EL (cell line): ENCODE results near the gene FMNL2.

ENCODE experiments used
- DNase-seq: peaks from one replicate; pipeline ENCODE4 v3.0.0-alpha.2; 2016

The FMNL2 gene

GRCh38 chr2:152623775-152624174 lies 288.8 kb downstream of the FMNL2 start:
- DNase-seq, result no peak

- no peak for DNase-seq
Observed at GRCh38 chr2:152624805-152625204, 289.8 kb downstream of the FMNL2 start.

- DNase-seq, result no peak
Observed at GRCh38 chr2:152626911-152627339, 292.0 kb downstream of the FMNL2 start.

DNA sequence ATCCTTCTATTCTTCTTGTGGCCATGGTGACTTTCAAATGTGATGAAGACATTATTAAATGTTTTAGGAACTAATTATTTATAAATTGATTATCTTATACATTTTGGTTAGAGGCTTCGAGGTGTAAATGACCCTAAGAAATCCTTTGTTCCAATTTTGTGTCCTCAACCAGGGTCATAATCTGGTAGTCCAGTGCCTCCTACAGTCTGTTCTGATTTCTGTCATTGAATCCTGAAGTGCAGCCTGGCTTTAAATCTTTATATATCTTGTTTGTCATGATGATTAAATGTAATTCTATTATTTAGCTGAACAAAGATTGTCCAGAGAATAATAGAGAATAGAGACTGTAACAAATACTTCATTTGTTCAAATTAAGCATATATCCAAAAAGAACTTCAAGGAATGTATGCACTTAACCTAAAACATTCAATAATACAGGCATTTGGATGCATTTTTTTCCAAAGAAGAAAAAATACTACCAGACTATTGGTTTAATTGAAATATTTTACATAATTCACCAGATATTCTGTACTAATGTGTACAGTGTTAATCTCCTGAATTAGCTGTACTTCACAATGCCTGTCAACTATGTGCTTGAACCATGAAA lies 292.5 kb downstream of the FMNL2 start:
- DNase-seq, result peak; percentile 35

GRCh38 chr2:152629202-152629601 lies 294.2 kb downstream of the FMNL2 start:
- no peak for DNase-seq

DNA sequence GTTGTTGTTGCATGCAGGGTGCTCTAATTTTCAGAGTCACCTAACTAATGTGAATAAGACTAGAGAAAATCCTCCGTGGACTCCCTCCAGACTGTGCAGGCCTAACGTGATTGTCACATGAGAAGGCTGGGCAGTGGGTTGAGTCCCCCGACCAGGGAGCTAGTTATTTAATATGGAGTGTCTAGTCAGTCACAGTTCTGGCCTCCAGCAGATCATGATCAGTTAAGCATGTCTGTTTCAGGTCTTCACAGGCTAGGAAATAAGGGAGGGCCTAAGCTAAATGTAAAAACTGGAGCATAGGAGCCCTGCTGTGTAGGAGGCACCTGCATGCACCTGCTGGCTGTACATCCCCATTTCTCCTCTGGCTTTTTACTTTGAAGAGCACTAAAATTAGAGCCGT lies 295.5 kb downstream of the FMNL2 start:
- no peak for DNase-seq

DNA sequence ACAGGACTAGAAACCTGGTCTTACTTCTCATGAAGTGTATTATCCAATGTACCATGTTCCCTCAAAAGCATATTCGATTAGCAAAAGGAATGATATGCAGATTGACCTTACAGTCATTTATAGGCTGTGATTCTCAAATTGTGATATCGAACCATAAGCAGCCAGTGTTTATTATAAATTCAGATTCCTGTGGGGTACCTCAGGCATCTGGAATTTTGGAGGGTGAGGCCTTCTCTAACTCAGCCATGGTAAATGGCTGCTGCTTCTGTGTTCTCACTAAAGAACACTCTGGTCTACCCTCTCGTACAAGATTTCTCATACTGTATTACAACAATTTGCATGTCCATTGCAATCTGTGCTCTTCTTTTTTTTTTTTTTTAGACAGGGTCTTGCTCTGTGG lies 297.8 kb downstream of the FMNL2 start:
- no peak for DNase-seq

DNA sequence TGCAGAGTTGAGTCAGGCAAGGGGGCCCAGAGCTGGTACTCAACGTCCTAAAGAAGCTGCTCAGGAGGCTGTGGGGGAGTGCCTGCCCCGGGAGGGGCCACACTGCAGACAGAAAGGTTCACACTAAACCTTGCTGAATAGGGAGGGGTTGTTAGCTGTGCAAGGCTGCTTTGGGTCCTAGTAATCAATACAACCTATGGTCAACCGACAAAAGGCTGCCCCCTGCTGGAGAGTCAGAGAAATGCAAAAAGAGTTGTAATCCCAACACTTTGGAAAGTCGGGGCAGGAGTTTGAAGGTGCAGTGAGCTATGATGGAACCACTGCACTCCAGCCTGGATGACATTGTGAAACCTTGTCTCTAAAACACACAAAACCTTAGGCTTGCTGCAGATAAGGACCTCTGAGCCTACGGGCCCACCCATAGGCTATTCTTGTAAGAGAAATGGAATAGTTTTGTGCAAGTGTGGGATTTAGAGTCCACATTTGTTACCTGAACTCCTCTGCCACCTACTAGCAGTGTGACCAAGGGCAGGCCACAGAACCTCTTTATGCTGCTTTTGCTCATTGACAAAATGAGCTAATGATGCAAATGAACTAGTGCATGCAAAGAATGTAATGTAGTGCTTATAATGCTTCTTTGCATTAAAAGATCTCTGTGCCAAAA lies 300.8 kb downstream of the FMNL2 start:
- DNase-seq, result peak; percentile 54

DNA sequence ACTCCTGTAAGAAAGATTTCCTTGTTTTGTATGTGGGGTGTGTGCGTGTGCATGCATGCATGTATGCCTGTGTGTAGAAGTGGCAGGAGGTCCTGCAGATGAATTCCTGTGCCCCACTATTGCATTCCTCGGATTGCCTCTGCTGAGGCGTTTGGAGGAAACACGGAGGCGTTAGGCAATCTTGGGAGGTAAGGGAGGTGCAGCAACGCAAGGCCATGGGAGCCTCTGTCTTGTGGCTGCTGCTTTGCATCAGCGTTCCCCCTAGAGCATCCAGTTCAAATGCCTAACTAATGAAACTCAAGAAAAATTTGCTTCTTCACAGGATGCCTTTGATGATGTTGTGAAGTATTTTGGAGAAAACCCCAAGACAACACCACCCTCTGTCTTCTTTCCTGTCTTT lies 302.3 kb downstream of the FMNL2 start:
- DNase-seq, result no peak

- DNase-seq, result no peak
Observed at GRCh38 chr2:152638056-152638455, 303.1 kb downstream of the FMNL2 start.

- no peak for DNase-seq
Observed at GRCh38 chr2:152638590-152638989, 303.6 kb downstream of the FMNL2 start.

DNA sequence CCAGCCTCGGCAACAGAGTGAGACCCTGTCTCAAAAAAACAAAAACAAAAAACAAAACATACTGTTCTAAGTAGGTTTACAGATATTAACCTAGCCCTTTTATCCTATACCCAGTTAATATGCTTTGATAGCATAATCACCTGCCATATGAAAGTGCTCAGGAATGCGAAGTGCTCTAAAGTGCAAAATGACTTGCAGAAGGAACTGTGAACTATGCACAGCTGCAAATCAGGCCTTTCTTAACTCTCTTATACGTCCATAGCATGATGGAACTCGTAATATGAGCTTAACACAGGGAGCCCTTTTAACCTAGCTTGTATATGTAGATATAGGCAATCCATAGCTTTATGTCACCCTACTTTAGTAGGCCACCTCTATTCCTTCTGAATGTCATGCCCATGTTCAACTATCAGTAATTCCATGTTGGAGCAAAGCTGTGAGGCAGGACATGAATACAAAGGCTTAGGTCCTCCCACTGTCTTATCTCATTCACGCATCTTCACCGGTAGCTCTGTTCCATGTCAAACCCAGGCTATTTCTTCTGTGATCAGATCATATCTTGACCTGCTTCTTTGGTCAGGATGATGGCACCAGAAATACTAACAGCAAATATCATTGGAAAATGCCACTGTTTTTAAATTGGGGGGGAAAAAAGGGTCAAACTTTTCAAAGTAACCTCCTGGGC lies 309.4 kb downstream of the FMNL2 start:
- DNase-seq, result no peak

- no peak for DNase-seq
Observed at GRCh38 chr2:152646264-152646663, 311.3 kb downstream of the FMNL2 start.

- peak; percentile 94 for DNase-seq
Observed at GRCh38 chr2:152646775-152647174, 311.8 kb downstream of the FMNL2 start.

GRCh38 chr2:152647552-152647951 lies 312.6 kb downstream of the FMNL2 start:
- DNase-seq, result peak; percentile 20

- DNase-seq, result no peak
Observed at GRCh38 chr2:152648336-152648735, 313.4 kb downstream of the FMNL2 start.

DNA sequence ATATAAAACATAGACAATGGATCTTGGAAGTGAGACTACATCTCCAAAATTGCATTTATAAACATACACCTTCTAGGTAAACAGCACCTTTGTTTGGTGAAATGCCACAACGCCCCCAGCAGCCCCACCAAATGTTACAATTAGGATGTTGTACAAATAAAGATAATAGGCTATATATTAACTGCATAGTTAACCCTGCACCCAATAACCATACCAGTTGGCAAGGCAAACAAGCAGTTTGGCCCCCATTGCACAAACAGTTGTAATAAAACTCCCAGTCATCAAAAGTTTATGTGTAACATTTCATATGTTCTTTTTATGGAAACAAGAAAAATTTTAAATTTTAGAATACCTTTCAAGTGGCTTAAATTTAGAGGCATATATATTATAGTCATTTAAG lies 315.0 kb downstream of the FMNL2 start:
- no peak for DNase-seq

GRCh38 chr2:152650768-152651371 lies 315.9 kb downstream of the FMNL2 start:
- DNase-seq, result no peak

- no peak for DNase-seq
Observed at GRCh38 chr2:152651834-152652233, 316.9 kb downstream of the FMNL2 start.

- DNase-seq, result no peak
Observed at GRCh38 chr2:152655880-152656279, 320.9 kb downstream of the FMNL2 start.

- no peak for DNase-seq
Observed at GRCh38 chr2:152657043-152657442, 322.1 kb downstream of the FMNL2 start.

- no peak for DNase-seq
Observed at GRCh38 chr2:152658221-152658620, 323.2 kb downstream of the FMNL2 start.

GRCh38 chr2:152661076-152661475 lies 326.1 kb downstream of the FMNL2 start:
- DNase-seq, result no peak

DNA sequence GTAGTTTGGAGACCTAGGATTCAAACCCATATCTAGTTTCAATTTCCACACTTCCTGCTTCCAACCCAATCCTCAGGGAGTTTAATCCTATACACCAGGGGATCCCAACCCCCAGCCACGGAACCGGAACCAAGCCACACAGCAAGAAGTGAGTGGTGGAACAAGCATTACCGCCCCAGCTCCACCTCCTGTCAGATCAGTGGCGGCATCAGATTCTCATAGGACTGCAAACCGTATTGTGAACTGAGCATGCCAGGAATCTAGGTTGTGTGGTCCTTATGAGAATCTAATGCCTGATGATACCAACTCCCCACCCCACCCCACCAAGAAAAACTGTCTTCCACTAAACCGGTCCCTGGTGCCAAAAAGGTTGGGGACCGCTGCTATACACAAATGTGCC lies 329.8 kb downstream of the FMNL2 start:
- no peak for DNase-seq
